ENCODE measurements around the gene SDHA.
"Not testable (repeated sequence)": the region's sequence is repeated elsewhere in the genome, so short reads cannot be mapped to it uniquely, and the experiment has no call there.

Gene SDHA

DNA sequence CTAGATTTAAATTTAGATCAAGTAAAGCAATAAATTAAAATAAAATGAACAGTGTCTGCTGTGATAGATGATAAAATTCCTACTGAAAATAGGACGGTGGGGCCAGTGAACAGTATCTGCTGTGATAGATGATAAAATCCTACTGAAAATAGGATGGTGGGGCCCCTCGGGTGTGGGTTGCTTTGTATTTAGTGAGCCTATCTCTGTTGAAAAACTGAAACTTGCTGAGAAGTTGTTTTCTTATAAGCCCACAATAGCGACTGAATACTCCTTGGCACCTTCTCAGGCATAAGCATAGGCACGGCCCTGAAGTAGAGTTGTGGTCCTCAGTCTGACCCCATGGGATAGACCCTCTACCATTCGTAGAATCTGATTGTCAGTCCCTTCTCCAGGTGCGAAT is 5.7 kb downstream of the SDHA start:
- no peak for DNase-seq

DNA sequence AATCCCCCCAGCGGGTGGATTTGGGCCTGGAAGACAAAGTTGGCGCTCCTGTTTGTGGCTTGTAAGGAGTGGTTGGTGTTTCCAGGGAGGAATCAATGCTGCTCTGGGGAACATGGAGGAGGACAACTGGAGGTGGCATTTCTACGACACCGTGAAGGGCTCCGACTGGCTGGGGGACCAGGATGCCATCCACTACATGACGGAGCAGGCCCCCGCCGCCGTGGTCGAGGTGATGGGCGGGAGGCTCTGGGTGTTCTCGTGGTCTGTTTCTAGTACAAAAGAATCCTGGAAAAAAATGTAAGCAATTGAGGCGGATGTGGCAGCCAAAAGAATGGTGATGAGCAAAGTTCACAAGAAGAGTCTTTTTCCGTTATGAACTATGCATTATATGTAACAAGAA is 7.2 kb downstream of the SDHA start:
- DNase-seq, result no peak

GRCh38 chr5:227375-227774 is 9.3 kb downstream of the SDHA start:
- DNase-seq, result not testable (repeated sequence)

GRCh38 chr5:228886-229285 is 10.8 kb downstream of the SDHA start:
- no peak for DNase-seq

- no peak for DNase-seq
Observed at GRCh38 chr5:230711-231110, 12.6 kb downstream of the SDHA start.

DNA sequence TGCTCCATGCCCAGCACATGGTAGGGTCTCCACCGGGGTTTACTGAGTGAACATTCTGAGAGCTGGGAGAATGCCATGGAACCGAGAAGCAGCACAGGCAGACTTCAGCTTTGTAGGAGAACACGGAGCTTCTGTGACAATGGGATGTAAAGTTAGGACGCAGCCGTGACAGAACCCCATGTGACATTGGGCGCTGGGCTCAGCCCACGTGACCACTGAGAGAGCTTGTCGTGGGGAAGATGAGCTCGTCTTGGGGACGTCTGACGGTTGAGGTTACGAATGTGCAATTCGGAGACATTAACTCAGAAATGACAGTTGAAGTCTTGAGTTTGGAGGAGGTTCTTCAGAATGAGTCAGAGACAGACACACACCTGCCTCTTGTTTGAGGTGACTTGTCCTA is 13.5 kb downstream of the SDHA start:
- DNase-seq, result no peak

GRCh38 chr5:233426-233825 is 15.3 kb downstream of the SDHA start:
- not testable (repeated sequence) for DNase-seq

GRCh38 chr5:234450-234849 is 16.3 kb downstream of the SDHA start:
- DNase-seq, result no peak

DNA sequence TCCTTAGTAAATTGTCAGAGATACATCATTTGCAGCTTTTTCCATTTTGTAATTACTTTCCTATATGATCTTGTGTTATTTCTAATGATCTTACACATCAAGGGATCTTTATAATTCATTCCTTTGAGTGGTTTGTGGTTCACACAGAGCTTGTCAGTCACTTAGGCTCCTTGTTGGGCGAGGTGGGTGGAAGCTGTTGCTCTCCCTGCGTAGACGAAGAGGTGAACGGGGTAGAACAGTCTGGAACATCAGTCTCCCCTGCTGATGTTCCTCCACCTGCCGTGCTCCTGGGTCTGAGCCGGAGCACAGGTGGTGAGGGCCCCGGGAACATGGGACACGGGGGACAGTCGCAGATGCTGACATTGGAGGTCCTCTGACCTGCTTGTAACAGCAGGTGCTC is 17.4 kb downstream of the SDHA start:
- DNase-seq, result not testable (repeated sequence)

- not testable (repeated sequence) for DNase-seq
Observed at GRCh38 chr5:237931-238330, 19.8 kb downstream of the SDHA start.

DNA sequence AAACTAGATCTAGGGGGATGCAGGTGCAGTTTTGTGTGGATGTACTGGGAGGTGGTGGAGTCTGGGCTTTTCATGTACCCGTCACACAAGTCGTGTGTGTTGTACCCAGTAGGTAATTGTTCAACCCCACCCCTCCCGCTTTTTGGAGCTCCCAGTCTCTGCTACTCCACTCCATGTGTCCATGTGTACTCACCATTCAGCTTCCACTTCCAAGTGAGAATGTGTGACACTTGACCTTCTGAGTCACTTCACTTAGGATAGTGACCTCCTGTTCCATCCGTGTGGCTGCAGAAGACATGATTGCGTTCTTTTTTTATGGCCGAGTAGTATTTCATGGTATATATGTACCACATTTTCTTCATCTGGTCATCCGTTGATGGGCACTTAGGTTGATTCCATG is 22.4 kb downstream of the SDHA start:
- not testable (repeated sequence) for DNase-seq

- DNase-seq, result not testable (repeated sequence)
Observed at GRCh38 chr5:241045-241669, 23.0 kb downstream of the SDHA start.

- DNase-seq, result not testable (repeated sequence)
Observed at GRCh38 chr5:243683-244367, 25.7 kb downstream of the SDHA start.

- not testable (repeated sequence) for DNase-seq
Observed at GRCh38 chr5:245717-246116, 27.6 kb downstream of the SDHA start.

- DNase-seq, result not testable (repeated sequence)
Observed at GRCh38 chr5:250396-250795, 32.3 kb downstream of the SDHA start.

GRCh38 chr5:251016-251415 is 32.9 kb downstream of the SDHA start:
- not testable (repeated sequence) for DNase-seq

- not testable (repeated sequence) for DNase-seq
Observed at GRCh38 chr5:251538-251937, 33.4 kb downstream of the SDHA start.

- DNase-seq, result not testable (repeated sequence)
Observed at GRCh38 chr5:251975-252374, 33.9 kb downstream of the SDHA start.

DNA sequence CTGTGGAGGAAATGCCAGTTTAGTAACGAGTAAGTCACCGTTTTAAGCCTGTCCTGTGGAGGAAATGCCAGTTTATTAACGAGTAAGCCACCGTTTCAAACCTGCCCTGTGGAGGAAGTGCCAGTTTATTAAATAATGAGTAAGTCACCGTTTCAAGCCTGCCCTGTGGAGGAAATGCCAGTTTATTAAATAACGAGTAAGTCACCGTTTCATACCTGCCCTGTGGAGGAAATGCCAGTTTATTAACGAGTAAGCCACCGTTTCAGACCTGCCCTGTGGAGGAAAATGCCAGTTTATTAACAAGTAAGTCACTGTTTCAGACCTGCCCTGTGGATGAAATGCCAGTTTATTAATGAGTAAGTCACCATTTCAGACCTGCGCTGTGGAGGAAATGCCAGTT is 34.4 kb downstream of the SDHA start:
- no peak for DNase-seq

DNA sequence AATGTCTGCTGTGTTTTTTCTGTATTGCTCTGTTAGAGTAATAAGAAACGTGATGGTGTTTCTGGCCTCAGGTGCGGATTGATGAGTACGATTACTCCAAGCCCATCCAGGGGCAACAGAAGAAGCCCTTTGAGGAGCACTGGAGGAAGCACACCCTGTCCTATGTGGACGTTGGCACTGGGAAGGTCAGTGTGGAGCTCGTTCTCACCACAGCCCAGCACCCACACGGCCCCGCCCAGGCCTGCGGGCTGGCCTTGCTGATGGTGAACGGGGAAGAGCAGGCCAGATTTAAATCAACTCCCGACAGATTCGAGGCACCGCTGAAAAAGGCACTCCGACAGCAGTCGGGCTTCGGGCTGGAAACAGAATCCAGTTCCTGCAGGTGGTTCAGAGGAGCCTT is 36.2 kb downstream of the SDHA start:
- DNase-seq, result not testable (repeated sequence)

DNA sequence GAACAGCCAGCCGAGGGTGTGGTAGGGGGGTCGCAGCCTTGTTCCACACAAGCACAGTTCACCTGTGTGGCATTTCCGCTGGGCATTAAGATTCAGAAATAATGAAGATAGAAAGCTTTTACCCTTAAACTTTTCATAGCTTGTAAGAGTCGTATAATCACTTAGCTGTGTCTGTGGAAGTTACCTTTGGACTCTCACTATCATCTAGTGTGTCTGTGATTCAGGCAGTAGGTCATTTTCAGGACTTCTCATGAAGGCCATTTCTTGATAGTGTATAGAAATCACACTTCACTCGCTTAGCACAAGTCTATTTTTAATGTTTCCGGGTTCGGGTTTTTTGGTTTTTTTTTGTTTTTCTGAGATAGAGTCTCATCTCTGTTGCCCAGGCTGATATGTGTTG is 37.0 kb downstream of the SDHA start:
- DNase-seq, result not testable (repeated sequence)

DNA sequence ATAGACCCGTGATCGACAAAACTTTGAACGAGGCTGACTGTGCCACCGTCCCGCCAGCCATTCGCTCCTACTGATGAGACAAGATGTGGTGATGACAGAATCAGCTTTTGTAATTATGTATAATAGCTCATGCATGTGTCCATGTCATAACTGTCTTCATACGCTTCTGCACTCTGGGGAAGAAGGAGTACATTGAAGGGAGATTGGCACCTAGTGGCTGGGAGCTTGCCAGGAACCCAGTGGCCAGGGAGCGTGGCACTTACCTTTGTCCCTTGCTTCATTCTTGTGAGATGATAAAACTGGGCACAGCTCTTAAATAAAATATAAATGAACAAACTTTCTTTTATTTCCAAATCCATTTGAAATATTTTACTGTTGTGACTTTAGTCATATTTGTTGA is 38.2 kb downstream of the SDHA start:
- not testable (repeated sequence) for DNase-seq

- no peak for DNase-seq
Observed at GRCh38 chr5:257148-257547, 39.0 kb downstream of the SDHA start.

GRCh38 chr5:263275-263974 is 45.3 kb downstream of the SDHA start:
- DNase-seq, result not testable (repeated sequence)
